Fibroblast of lung (primary cell): ENCODE measurements around the gene PCSK6. TPM values are rescaled to one million over a fixed set of nuclear protein-coding genes. Genes with fewer than 3 reads are reported as not detected.
"Not testable (repeated sequence)": the region's sequence is repeated elsewhere in the genome, so short reads cannot be mapped to it uniquely, and the experiment has no call there.

ENCODE experiments used
- DNase-seq, 2 donors: peaks; one replicate each; pipeline versions ENCODE4 v3.0.0 to v3.0.0-alpha.2; 2010; ENCODE audit warnings: low read depth in 2 of 2
- H2AFZ ChIP-seq: 2 replicates; pipeline ENCODE4 v1.5.1; 2012; ENCODE audit warnings: low read length, control low read depth, inconsistent platforms
- H3K27ac ChIP-seq: 2 replicates; pipeline ENCODE4 v1.5.1; 2011; ENCODE audit warnings: low read length, control low read depth; ENCODE audit not compliant: insufficient read depth
- H3K27me3 ChIP-seq: 2 replicates; pipeline ENCODE4 v1.5.1; 2011; ENCODE audit warnings: mild to moderate bottlenecking, low read length; ENCODE audit not compliant: control insufficient read depth, insufficient read depth
- H3K36me3 ChIP-seq: 2 replicates; pipeline ENCODE4 v1.5.1; 2011; ENCODE audit warnings: low read length; ENCODE audit not compliant: control insufficient read depth, insufficient read depth
- H3K4me1 ChIP-seq: 2 replicates; pipeline ENCODE4 v1.5.1; 2011; ENCODE audit warnings: low read length; ENCODE audit not compliant: control insufficient read depth, insufficient read depth; ENCODE audit errors: extremely low read depth
- H3K4me2 ChIP-seq: 2 replicates; pipeline ENCODE4 v1.5.1; 2011; ENCODE audit warnings: low read length, control low read depth; ENCODE audit not compliant: insufficient read depth; ENCODE audit errors: extremely low read depth
- H3K4me3 ChIP-seq, 4 experiments: fragments of 200-600 bp in 1 of 4; sonication (generic) in 1 of 4; replicated peaks in 1 of 4; 2 replicates each; pipeline ENCODE4 v1.5.1; 2011 to 2016; ENCODE audit warnings: low read length in 4 of 4, low read depth in 3 of 4, mild to moderate bottlenecking in 3 of 4, control low read depth in 2 of 4, inconsistent platforms in 1 of 4, mixed read lengths in 1 of 4; ENCODE audit not compliant: insufficient read depth in 1 of 4; ENCODE audit errors: control extremely low read depth in 1 of 4
- H3K79me2 ChIP-seq: 2 replicates; pipeline ENCODE4 v1.5.1; 2012; ENCODE audit warnings: mild to moderate bottlenecking, low read length, inconsistent platforms; ENCODE audit not compliant: control insufficient read depth, insufficient read depth
- H3K9ac ChIP-seq: 2 replicates; pipeline ENCODE4 v1.5.1; 2011; ENCODE audit warnings: mild to moderate bottlenecking, low read length, control low read depth; ENCODE audit not compliant: insufficient read depth
- H3K9me3 ChIP-seq: 2 replicates; pipeline ENCODE4 v1.5.1; 2012; ENCODE audit warnings: low read depth, low read length; ENCODE audit not compliant: control insufficient read depth, insufficient read depth
- H4K20me1 ChIP-seq: 2 replicates; pipeline ENCODE4 v1.5.1; 2011; ENCODE audit warnings: low read length; ENCODE audit not compliant: control insufficient read depth, insufficient read depth; ENCODE audit errors: extremely low read depth
- EZH2 ChIP-seq: IDR thresholded peaks from 2 replicates; pipeline ENCODE4 v1.5.1; 2012; ENCODE audit warnings: low read length, control low read depth, mild to moderate bottlenecking; ENCODE audit errors: missing control alignments
- polyA plus RNA-seq, 2 donors: library from polyadenylated mRNA; depleted of rRNA in 1 of 2; stranded (reverse) in 1 of 2; unstranded in 1 of 2; fragments of >200 nt; gene quantifications; 2 replicates each; pipeline ENCODE4 v1.2.1, GENCODE V29; 2011 to 2012; ENCODE audit warnings: missing spikeins in 1 of 2
- total RNA-seq: library from RNA; depleted of rRNA; stranded (reverse); fragments of >200 nt; gene quantifications from 2 replicates; pipeline ENCODE4 v1.2.1, GENCODE V29; 2014
- TF ChIP-seq, protein P1 (sequence below), 2 donors: IDR thresholded peaks in 1 of 2; conservative IDR thresholded peaks in 1 of 2; 1 replicate in 1 of 2; 2 replicates in 1 of 2; pipeline ENCODE4 v1.5.1; 2011 to 2012; ENCODE audit warnings: low read length in 2 of 2, control low read depth in 1 of 2, inconsistent platforms in 1 of 2, low read depth in 1 of 2, mild to moderate bottlenecking in 1 of 2

Gene PCSK6
- total and polyA plus RNA-seq, 2 donors (not counting 1 experiment from before 2014, with no cell fraction given): 0.02 to 0.83 TPM

- Histone ChIP-seq H3K27me3 (no peaks in the 10 kb centered on the region), H3K27ac (no peak overlapping the region), H3K4me1 (no peaks in the 10 kb centered on the region), H3K36me3 (no peaks in the 10 kb centered on the region), H3K4me2 (no peak overlapping the region), H3K4me3 (no peak overlapping the region), H3K79me2 (no peaks in the 10 kb centered on the region), H4K20me1 (no peaks in the 10 kb centered on the region), H3K9me3 (no peaks in the 10 kb centered on the region), H3K9ac (no peak overlapping the region), H2AFZ (no peak overlapping the region)
- no peak for DNase-seq
- TF ChIP-seq EZH2: no peak
- TF ChIP-seq, protein P1, sequence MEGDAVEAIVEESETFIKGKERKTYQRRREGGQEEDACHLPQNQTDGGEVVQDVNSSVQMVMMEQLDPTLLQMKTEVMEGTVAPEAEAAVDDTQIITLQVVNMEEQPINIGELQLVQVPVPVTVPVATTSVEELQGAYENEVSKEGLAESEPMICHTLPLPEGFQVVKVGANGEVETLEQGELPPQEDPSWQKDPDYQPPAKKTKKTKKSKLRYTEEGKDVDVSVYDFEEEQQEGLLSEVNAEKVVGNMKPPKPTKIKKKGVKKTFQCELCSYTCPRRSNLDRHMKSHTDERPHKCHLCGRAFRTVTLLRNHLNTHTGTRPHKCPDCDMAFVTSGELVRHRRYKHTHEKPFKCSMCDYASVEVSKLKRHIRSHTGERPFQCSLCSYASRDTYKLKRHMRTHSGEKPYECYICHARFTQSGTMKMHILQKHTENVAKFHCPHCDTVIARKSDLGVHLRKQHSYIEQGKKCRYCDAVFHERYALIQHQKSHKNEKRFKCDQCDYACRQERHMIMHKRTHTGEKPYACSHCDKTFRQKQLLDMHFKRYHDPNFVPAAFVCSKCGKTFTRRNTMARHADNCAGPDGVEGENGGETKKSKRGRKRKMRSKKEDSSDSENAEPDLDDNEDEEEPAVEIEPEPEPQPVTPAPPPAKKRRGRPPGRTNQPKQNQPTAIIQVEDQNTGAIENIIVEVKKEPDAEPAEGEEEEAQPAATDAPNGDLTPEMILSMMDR (conservative IDR thresholded peaks at IDR 0.05 in 1 of 2, IDR thresholded peaks at IDR 0.05 in 1 of 2; ENCODE audit: low read depth in 1 of 2, low read length in 2 of 2): no peak
These were observed 131.6 kb downstream of the PCSK6 start for GRCh38 chr15:101357885-101358284.

GRCh38 chr15:101357333-101357732, 132.2 kb downstream of the PCSK6 start:
- no peak overlapping the region for H3K27ac ChIP-seq
- H2AFZ ChIP-seq: no peak overlapping the region
- DNase-seq: no peak

GRCh38 chr15:101356512-101357172, 132.9 kb downstream of the PCSK6 start:
- H3K27ac ChIP-seq, H3K36me3 ChIP-seq, H3K4me2 ChIP-seq, H3K9me3 ChIP-seq, H3K9ac ChIP-seq, H3K4me3 ChIP-seq, H3K4me1 ChIP-seq, H4K20me1 ChIP-seq, H3K79me2 ChIP-seq, H2AFZ ChIP-seq, H3K27me3 ChIP-seq, DNase-seq: not testable (repeated sequence)

More at GRCh38 chr15:101357333-101357732, 132.2 kb downstream of the PCSK6 start:
- H3K27me3 ChIP-seq: no peaks in the 10 kb centered on the region
- no peaks in the 10 kb centered on the region for H3K4me1 ChIP-seq
- H4K20me1 ChIP-seq: no peaks in the 10 kb centered on the region
- no peak for TF ChIP-seq EZH2
- TF ChIP-seq, protein P1 (conservative IDR thresholded peaks at IDR 0.05 in 1 of 2, IDR thresholded peaks at IDR 0.05 in 1 of 2; ENCODE audit: low read depth in 1 of 2, low read length in 2 of 2): no peak
- no peak overlapping the region for H3K9ac ChIP-seq
- no peak overlapping the region for H3K4me2 ChIP-seq
- H3K4me3 ChIP-seq: no peak overlapping the region
- no peaks in the 10 kb centered on the region for H3K9me3 ChIP-seq
- no peaks in the 10 kb centered on the region for H3K36me3 ChIP-seq
- H3K79me2 ChIP-seq: no peaks in the 10 kb centered on the region
